ENCODE data around the gene HIGD2B.
"Not testable (repeated sequence)": the region's sequence is repeated elsewhere in the genome, so short reads cannot be mapped to it uniquely, and the experiment has no call there.

GRCh38 chr15:72728249-72728648 is 42.3 kb upstream of the HIGD2B start:
- TF ChIP-seq CTCF (IDR thresholded peaks at IDR 0.05); ZNF263 (CRISPR knock-in tag; IDR thresholded peaks at IDR 0.05; ENCODE audit: low read depth); CREB1 (CRISPR knock-in tag; IDR thresholded peaks at IDR 0.05); FOXP1 (CRISPR knock-in tag; IDR thresholded peaks at IDR 0.05; ENCODE audit: borderline replicate concordance); ELF4 (CRISPR knock-in tag; IDR thresholded peaks at IDR 0.05; ENCODE audit: low read depth); ZNF317 (CRISPR knock-in tag; IDR thresholded peaks at IDR 0.05; ENCODE audit: borderline replicate concordance, low read depth): not testable (repeated sequence)
- TF ChIP-seq, protein P1, sequence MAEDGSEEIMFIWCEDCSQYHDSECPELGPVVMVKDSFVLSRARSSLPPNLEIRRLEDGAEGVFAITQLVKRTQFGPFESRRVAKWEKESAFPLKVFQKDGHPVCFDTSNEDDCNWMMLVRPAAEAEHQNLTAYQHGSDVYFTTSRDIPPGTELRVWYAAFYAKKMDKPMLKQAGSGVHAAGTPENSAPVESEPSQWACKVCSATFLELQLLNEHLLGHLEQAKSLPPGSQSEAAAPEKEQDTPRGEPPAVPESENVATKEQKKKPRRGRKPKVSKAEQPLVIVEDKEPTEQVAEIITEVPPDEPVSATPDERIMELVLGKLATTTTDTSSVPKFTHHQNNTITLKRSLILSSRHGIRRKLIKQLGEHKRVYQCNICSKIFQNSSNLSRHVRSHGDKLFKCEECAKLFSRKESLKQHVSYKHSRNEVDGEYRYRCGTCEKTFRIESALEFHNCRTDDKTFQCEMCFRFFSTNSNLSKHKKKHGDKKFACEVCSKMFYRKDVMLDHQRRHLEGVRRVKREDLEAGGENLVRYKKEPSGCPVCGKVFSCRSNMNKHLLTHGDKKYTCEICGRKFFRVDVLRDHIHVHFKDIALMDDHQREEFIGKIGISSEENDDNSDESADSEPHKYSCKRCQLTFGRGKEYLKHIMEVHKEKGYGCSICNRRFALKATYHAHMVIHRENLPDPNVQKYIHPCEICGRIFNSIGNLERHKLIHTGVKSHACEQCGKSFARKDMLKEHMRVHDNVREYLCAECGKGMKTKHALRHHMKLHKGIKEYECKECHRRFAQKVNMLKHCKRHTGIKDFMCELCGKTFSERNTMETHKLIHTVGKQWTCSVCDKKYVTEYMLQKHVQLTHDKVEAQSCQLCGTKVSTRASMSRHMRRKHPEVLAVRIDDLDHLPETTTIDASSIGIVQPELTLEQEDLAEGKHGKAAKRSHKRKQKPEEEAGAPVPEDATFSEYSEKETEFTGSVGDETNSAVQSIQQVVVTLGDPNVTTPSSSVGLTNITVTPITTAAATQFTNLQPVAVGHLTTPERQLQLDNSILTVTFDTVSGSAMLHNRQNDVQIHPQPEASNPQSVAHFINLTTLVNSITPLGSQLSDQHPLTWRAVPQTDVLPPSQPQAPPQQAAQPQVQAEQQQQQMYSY (CRISPR knock-in tag; IDR thresholded peaks at IDR 0.05) = not testable (repeated sequence)
